Activated CD4-positive, alpha-beta T cell treated with anti-CD3 and anti-CD28 coated beads, Interleukin-2, amount 50 U/mL, for 1 hour (primary cell): ENCODE measurements around the gene PEX10.
"Not testable (repeated sequence)": the region's sequence is repeated elsewhere in the genome, so short reads cannot be mapped to it uniquely, and the experiment has no call there.

Experiments used
- DNase-seq: peaks from one replicate; pipeline ENCODE4 v3.0.0-alpha.2; 2020

PEX10 gene

DNA sequence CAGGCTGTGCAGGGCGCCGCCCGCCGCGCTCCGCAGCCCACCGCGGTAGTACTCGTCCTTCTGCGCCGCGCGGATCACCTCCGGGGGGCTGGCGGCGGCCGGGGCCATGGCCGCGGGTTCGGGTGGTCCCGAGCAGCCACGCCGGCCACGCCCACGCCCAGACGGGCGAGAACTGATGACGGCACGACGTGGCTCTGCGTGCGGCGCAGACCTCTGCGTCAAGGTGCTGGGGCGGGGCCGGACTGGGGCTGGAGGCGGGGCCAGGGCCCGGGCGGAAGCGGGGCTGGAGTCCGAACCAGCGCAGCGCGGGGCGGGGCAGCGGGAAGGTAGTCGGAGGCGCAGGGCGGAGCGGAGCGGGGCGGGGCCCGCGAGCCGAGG lies at the start of gene PEX10:
Gene PEX10 (minus strand): TSS at position 170 of the 378 bp plus-strand sequence. CDS start 62 bp downstream, at position 108.
- peak; percentile 99 for DNase-seq

DNA sequence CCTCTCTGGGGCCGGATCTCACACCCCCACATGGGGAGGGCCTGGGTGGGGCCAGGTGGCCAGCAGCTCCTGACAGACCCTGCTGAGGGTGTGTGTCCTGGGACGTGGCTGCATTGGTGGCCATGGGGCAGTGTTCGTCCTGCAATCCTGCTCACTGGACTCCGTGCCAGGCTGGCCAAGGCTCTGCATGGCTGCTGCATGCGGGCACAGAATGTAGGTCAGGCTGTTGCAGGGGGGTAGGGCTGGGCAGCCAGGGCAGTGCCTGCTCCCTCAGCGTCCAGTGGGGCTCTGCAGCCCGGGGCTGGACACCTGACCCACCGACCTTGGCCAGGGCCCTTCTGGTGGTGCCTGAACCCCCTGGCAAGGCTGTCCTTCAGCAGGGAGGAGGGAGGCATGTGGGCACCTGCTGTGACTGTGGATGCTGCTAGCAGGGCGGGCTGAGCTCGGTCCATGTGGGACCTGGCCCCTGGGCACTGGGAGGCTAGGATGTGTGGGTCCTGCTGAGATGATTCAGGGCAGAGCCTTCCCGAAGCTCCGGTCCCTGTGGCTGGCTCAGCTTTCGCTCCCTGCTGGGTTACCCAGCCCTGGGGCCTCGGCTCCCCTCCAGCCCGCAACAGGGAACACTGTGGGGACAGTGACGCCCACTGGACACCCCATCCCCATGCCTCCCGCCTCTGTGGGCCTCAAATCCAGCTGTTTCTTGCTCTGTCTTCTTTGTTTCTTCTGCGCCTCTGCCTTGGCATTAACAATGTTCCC lies 48.8 kb upstream of the PEX10 start:
- no peak for DNase-seq

DNA sequence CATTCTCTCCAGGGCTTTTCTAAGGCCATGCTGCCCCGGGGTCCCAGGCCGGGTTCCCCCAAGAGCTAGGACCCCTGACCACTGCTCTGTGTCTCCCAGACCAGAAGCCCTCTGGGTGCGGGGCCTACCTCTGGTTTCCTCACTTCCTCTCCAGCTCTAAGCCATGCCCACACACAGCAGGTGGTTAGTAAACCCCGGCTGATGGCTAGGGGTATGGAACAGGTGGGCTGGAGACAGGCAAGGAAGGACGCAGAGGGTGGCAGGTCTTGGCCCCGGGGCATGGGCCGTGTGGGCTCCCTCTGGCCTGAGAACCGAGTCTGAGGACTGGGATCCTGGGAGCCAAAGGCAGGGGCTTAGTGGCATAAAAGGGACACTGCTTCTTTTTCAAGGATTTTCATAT lies 47.8 kb upstream of the PEX10 start:
- no peak for DNase-seq

DNA sequence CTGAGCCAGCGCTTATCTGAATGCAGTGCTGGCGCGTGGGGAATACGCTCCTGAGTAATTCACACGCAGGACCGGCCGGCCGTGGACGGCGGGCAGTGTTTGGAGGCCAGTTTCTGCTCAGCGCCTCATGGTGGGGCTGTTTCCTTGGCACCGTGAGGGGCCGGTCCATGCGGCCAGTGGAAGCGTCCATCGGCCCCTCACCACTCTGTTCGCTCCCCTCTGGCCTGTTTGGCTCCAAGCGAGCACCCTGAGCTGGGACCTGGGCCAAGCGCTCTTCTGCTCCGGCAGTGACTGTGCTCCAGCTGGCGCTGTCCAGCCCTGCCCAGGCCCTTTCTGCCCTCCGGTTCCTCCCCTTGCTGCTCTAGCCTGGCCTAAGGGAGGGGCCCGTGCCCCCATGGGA lies 47.4 kb upstream of the PEX10 start:
- no peak for DNase-seq

DNA sequence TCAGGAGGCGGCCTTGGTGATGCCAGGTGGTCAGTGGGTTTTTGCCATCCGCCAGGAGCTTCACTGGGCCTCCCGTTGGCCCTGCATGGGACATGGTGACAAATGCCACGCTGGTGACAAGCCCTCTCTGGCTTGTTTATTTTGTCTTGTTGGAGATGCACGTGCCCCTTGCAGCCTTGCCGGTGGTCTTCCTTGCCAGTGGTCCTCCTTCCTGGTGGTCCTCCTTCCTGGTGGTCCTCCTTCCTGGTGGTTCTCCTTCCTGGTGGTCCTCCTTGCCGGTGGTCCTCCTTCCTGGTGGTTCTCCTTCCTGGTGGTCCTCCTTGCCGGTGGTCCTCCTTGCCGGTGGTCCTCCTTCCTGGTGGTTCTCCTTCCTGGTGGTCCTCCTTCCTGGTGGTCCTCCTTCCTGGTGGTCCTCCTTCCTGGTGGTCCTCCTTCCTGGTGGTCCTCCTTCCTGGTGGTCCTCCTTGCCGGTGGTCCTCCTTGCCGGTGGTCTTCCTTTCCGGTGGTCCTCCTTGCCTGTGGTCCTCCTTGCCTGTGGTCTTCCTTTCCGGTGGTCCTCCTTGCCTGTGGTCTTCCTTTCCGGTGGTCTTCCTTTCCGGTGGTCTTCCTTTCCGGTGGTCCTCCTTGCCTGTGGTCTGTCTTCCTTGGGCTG lies 46.9 kb upstream of the PEX10 start:
- DNase-seq: not testable (repeated sequence)

DNA sequence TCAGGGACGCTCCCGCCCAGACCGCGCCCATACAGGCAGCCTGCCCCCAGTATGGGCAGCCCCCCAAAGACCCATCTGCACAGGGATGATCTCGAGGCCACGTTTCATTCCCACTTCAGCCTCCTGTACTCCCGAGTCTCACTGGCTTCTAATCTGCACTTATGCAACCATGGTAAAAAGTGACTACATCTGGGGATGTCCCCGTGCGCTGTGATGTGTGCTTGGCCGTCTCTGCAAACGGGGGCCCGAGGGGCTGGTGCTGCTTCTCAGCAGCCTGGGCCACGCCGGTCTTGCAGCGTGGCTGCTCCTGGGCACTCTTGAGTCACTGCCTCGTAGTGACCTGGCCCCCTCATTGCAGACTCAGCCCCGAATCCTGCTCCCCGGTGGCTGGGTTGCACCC lies 46.3 kb upstream of the PEX10 start:
- no peak for DNase-seq

DNA sequence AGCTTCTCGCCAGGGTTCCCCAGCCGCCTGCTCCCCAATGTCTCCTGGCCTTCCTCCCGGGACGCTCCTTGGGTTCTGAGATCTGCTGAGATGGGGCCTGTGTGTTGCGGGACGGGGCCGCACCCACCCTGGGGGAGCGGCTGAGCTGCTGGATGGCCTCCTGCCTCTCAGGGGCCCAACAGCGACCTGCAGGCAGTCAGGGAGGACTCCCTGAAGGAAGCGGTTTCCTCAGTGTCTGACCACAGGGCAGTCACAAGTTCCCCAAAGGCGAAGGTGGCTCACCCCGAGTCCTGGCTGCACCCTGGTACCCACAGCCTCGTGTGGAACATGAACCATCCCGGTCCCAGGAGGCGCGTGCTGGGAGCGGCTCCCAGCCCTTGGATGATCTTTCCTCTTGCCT lies 45.1 kb upstream of the PEX10 start:
- DNase-seq: no peak

DNA sequence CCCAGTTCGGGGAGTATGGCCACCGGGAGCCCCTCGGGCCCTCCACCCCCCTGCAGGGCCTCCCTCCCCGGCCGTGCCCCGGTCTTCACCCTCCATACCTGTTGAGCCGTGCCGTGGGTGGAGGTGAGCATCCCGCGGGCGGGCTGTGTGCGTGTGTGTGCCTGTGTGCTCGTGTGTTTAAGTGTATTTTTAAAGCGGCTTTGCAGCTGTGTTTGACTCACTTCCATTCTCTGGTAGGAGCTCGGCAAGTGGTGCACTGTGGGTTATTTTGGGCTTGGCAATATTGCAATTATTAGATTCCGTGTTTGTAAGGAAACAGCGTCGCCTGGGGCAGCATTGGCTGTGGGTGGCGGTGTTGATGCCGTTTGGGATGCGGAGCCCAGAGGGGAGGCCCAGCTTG lies 43.4 kb upstream of the PEX10 start:
- no peak for DNase-seq

DNA sequence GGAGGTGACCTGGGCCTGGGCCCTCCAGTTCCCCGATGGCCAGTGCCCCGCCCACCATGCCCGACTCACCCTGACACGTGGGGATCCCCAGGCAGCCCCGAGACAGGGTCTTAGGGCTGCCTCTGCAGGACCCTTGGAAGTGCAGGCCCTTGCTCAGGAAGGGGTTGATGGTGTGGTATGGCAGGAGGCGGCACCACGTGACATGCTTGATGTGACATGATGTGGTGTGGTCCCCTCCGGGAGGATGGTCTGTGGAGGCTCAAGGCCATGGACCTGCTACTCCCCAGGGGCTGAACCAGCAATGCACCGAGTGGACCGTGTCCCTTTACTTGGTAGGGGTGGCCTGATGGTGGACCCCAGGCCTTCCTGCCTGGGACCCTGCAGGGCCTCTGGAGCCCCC lies 41.9 kb upstream of the PEX10 start:
- DNase-seq: no peak

DNA sequence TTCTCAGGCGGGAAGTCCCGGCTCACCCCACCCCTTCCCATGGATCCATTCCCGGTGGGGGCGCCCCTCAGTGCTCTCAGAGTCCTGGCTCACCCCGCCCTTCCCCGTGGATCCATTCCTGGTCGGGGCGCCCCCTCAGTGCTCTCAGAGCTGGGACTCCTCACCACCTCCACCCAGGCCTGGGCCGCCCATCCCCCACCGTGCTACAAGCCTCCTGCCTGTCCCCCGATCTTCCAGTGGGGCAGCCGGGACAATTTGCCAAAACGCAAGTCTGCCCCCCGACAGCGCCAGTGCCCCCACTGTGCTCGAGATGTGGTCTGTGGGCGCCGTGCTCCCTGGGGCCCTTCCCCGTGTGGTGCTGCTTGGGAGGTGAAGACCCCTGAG lies 40.6 kb upstream of the PEX10 start:
- DNase-seq: no peak

DNA sequence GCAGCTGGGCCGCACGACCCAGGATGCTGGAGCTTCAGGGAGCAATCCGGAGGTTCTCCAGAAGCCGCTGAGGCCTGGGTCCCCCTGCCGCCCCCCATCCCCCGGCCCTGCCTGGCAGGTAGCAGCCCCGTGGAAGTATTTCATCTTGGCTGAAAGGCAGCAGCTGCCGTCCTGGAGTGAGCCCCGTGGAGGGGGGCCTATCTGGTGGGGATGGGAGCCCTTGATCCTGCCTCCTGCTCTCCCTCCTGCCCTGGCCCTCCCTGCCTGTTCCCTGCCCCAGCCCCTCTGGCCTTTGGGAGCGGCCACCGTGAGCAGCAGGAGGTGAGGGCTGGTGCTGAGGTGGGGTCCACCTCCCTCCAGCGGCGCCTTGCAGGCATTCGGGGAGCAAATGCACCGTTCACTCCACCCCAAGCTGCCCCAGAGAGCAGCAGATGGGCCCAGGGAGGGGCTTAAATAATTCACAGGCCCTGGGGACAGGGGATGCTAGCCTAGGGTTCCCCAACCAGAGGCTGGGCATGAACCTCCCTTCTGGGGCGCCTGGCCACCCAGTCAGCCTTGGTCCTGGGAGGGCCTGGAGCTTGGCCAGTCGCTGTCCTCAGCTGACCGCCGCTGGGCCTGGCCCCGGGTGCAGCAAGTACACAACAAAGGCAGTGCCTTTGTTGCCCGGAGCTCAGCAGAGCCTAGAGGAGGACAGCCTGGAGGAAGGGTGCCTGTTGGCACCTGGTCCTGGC lies 40.0 kb upstream of the PEX10 start:
- no peak for DNase-seq

DNA sequence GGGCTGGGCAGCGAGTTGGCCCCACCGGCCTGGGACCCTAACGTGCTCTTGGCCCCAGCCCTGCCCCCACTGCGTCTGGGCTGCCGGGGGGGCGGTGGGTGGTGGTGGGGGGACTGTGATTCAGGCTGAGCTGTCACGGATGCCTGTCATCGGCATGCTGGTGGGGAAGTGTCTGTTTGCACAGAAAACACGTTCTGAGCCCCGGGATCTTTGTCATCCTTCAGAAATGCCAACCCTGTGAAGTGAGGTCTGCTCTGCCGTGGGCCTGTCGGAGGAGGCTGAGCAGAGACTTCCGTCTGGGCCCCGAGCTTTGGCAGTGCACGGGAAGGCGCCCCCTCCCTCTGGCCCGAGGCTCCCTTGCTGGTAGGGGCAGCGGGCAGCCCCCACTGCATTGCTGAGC lies 39.4 kb upstream of the PEX10 start:
- DNase-seq: no peak

DNA sequence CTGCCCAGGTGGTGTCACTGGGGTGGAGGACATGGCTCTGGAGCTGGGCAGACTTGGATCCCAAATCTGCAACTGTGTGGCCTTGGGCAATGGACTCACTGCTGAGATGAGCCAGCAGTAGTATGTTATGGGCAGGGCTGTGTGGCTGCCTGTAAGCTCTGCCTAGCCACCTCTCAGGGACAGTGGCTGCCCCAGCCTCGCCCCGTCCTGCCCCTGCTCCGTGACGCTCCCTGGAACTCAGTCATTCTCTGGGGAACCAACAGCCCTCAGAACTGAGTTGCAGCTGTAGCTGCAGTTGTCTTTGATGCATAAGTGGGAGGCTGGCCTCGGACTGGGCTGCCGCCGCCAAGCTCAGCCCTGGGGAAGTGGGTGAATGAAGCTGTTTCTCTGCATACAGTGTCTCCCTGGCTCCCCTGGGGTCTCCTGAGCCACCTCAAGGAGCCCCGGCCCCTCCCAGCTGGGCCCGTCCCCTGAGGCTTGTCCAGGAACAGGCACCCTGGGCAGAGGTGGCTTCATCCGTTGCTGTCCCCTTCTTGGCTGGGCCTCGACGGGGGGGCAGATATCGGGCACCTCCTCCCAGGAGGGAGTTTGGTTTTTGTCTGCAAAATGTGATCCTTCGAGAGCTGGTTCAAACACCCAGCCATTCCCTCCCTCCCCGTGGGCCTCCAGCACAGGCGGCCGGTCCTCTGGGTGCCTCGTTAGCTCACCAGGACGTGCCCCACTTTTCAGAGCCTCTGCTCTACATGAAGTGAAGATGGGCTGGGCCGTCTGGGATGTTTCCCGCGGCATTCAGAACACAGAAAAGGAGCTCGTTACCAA lies 37.5 kb upstream of the PEX10 start:
- DNase-seq: no peak

DNA sequence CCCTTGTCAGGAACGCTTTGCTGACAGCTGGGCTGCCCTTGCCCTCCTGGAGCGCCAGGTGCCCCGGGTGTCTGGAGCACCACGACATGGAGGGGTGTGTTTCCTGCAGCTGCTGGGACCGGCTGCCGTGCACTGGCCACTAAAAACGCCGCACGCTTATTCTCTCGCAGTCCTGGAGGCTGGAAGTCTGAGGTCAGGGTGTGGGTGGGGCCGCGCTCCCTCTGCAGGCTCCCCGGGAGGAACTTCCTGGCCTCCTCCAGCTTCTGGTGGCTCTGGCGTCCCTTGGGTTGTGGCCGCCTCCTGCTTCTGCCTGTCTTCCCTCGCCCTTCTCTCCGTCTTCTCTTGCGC lies 35.7 kb upstream of the PEX10 start:
- DNase-seq: no peak

DNA sequence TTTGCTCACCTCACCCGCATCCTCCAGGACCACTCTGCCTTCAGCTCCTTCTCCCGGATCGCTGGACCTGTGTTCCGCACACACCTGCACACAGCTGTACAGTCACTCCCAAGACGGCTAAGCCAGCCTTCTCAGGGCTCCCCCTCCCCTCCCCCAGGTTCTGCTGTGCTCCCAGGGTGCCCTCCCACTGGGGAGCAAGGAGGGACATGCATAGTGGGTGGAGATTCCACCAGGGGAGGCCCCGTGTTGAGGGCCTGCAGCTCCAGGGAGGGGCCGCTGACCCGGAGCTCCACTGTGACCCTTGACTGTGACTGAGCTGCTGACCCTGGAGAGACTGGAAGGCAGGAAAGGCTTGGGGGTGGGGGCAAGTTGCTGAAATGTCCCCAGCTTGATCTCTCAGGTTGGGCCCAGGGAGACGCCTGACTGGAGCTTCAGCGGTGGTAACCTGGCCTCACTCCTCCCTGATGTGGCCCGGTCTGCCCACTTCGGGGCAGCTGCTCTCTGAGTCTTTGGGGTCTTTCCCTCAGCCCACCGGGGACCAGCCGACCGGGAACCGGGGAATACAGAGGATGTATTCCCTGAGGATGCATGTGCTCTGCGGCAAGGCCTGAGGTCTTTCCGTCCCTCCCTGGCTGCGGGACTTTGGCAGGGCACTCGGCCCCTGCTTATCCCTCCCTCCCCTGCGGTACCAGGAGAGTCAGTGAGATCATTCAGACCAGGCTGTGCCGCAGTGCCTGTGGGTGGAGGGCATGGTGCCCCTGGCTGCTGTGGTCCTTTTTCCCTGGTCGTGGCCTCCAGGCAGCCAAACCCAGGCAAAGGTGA lies 35.1 kb upstream of the PEX10 start:
- DNase-seq: no peak

DNA sequence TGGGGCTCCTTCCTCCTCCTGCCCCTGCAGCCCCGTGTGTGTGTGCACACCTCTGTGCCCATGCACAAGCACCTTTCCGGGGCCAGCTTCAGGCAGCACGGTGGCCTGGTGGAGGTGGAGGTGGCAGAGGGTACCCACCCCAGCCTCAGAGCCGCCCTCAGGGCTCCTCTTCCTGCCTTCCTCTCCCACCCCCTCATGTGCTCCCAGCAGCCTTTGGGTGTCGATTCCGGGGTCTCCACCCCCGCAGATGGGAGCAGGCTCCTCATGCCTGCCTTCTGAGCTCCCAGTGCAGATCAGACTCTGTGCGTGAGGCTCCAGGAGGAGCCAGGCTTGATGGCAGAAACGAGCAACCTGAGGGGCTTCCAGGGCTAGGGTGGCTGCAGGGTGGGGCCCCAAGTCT lies 34.5 kb upstream of the PEX10 start:
- DNase-seq: no peak

DNA sequence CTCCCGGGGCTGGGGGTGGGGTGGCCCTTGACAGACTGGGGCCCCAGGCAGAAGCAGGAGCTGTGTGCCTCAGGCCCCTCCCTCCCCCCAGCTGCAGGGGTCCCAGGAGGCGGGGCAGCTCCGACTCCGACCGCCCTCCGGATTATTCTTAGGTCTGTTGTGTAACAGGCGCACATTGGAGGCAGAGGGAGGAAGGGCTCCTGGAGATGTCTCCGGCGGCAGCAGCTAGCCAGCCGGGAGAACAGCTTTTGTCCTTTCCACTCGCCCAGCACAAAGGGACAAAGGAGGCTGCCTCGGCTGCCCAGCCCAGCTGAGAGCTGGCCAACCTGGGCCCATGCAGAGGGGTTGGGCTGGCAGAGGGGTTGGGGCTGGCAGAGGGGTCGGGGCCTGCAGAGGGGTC lies 34.0 kb upstream of the PEX10 start:
- no peak for DNase-seq

DNA sequence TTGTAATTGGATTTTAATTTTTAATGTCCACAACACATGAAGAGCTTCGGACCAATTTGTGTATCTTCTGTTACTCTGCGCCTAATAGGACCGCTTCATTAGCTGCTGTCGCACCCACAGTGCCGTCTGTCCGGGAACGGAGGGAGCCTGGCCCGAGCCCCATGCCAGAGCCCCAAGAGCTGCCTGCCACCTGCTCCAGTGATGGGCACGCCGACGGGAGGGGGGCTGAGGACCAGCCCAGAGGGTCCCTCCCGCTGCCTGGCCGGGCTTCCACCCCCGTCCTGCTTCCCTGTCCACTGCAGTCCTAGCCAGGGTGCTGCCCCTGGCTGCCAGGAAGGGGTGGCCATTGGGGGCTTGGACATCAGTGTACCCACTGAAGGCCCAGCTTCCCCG lies 33.5 kb upstream of the PEX10 start:
- no peak for DNase-seq

DNA sequence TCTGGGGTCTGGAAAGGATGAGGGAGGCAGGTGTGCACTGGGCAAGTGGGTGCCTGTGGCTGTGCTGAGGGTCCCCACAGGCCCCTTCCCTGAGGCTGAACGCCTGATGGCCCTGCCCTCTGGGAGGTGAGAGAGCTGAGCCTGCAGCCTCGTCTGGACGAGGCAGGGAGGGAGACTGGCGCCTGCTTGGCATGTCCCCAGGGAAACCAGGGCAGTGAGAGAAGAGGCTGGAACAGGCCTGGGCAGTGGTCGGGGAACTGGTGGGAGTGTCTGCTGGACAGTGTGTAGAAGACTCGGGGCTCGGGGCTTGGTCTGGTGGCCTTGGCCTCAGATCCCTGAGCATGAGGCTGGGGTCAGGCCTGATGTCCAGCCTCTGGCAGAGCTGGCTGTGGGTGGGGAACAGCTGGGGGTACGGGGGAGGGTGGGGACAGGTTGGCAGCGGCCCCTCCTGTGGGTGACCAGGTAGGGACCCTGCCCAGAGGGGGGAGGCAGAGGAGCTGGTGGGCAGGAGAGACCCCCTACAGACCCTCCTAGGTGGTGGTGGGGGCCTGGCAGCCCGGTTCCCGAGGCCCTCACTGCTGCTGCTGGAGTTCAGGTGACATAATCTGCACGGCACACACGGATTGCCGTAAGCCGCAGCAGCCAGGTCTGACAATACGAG lies 32.9 kb upstream of the PEX10 start:
- no peak for DNase-seq

DNA sequence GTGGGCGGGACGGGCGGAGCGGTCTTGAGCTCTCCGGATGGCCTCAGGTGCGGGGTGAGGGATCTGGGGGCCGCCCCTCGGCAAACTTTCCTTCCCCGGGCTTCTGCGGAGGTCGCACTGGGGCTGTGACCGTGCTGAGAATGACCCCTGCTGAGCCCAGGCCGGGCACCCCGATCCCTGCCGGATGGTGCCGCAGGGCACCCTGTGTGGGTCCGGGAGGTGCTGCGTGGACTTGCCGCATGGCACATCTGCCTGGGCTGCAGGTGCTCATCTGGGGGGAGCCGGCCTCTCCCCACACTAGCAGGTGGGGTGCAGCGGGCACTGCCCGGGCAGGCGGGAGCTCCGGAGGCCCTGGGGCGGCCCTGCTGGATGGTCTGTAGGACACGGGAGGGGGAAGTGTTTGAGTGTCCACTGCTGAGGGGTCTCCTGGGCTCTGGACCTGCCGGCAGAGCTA lies 31.8 kb upstream of the PEX10 start:
- DNase-seq: no peak

DNA sequence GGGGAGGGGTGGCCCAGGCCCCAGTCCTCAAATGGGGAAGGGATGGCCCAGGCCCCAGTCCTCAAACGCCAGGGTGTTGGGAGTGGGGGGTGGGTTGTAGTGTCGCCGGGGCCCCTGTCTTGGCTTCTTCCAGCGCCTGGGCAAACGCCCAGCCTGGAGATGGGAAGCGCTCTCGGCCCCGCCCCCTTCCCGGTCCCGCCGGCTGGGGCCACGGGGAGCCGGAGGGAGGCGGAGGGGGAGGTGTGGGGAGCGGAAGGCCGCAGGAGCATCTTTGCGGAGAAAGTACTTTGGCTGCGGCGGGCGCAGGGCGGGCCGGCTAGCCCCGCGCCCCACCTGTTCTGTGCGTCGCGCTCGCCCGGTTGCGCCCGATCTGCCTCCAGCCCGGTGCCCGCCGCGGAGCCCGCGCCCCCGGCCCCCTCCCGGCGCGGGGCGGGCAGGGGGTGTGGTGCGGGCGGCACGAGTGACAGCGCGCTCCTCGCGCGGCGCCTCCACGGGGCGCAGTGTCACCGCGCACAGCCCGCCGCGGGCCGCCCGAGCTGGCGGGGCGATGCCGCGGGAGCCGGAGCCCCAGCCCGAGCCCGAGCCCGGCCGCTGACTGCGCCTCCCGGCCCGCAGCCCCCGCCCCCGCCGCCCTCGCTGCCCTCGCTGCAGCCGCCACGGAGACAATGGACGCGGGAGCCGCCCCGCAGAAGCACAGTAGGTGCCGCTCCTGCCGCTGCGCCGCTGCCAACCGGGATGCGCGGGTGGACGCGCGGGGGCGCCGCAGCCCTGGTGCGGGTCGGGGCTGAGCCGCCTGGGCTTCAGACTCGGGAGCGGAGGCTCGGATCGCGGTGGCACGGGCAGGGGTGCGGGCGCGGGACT lies 31.1 kb upstream of the PEX10 start:
- peak; percentile 25 for DNase-seq
